ENCODE data around the gene MAP3K5. TPM values are rescaled to one million over a fixed set of nuclear protein-coding genes. Genes with fewer than 3 reads are reported as not detected.

MAP3K5 gene
- total and polyA plus RNA-seq, 4 experiments from 2014 or later = 7.3 to 31.7 (median 28.8) TPM

GRCh38 chr6:136599329-136600011 is 192.8 kb downstream of the MAP3K5 start:
- no peak overlapping the region for H3K27ac ChIP-seq (ENCODE audit: low read depth, low read length)
- ChIA-PET POLR2A (ENCODE audit: partially characterized antibody) (interaction anchor here (1.0 kb wide), 1 partner anchor 35 kb away, joined by 3 read pairs; no protein-coding TSS in a partner anchor), CTCF (ENCODE audit: partially characterized antibody) (interaction anchor here (1.9 kb wide), 1 partner anchor 45 kb away, joined by 6 read pairs; no protein-coding TSS in a partner anchor)
- H3K4me3 ChIP-seq (ENCODE audit: low read length in 2 of 2) = no peak overlapping the region
- H3K36me3 ChIP-seq (ENCODE audit: insufficient read depth, low read length) = peaks cover 14% of the 10 kb centered on the region
- H3K9me3 ChIP-seq (ENCODE audit: control insufficient read depth in 1 of 2, low read length in 2 of 2) = no peaks in the 10 kb centered on the region
- Mint-ChIP-seq H3K9me3 (no peaks in the 10 kb centered on the region), H3K4me1 (peaks cover 14 to 20% (median 15%) of the 10 kb centered on the region in 4 donors), H3K36me3 (peaks cover 49 to 50% of the 10 kb centered on the region in 2 donors), H3K27me3 (no peaks in the 10 kb centered on the region), H3K27ac (peak overlapping the region in 1 of 7 donors; percentile 68), H3K4me3 (no peak overlapping the region)
- intact Hi-C loops (cut with micrococcal nuclease) = loop anchor here (10.0 kb wide), 1 partner anchor 325 kb away; the partner anchor contains the start of gene SLC35D3
- no peaks in the 10 kb centered on the region for H3K27me3 ChIP-seq (ENCODE audit: insufficient read depth, low read length)
- DNase-seq = no peak
- H3K4me1 ChIP-seq (ENCODE audit: insufficient read depth, low read length) = peaks cover 10% of the 10 kb centered on the region

- Histone ChIP-seq H3K4me1 (ENCODE audit: insufficient read depth, low read length) (peaks cover 21% of the 10 kb centered on the region), H3K27me3 (ENCODE audit: insufficient read depth, low read length) (no peaks in the 10 kb centered on the region), H3K4me3 (ENCODE audit: low read length in 2 of 2) (no peak overlapping the region), H3K36me3 (ENCODE audit: insufficient read depth, low read length) (peaks cover 10% of the 10 kb centered on the region), H3K9me3 (ENCODE audit: control insufficient read depth in 1 of 2, low read length in 2 of 2) (no peaks in the 10 kb centered on the region), H3K27ac (ENCODE audit: low read depth, low read length) (no peak overlapping the region)
- Mint-ChIP-seq H3K36me3 (peaks cover 50 to 54% of the 10 kb centered on the region in 2 donors), H3K9me3 (no peaks in the 10 kb centered on the region), H3K4me1 (peaks cover 23 to 34% (median 27%) of the 10 kb centered on the region in 4 donors), H3K27me3 (no peaks in the 10 kb centered on the region), H3K27ac (peak overlapping the region in 2 of 7 donors; percentile 36 to 75), H3K4me3 (no peak overlapping the region)
- intact Hi-C loops (cut with micrococcal nuclease) = no loop called here
- no peak for DNase-seq
- ChIA-PET CTCF (ENCODE audit: partially characterized antibody) (interaction anchor here (1.7 kb wide), 1 partner anchor 9 kb away, joined by 7 read pairs; no protein-coding TSS in a partner anchor), POLR2A (ENCODE audit: partially characterized antibody) (no interaction called here)
These were observed 194.2 kb downstream of the MAP3K5 start for GRCh38 chr6:136598048-136598447.

- Mint-ChIP-seq H3K27ac (peak overlapping the region in 6 of 7 donors; percentile 1 to 86 (median 14)), H3K27me3 (no peaks in the 10 kb centered on the region), H3K4me1 (peaks cover 23 to 34% (median 27%) of the 10 kb centered on the region in 4 donors), H3K36me3 (peaks cover 63 to 73% of the 10 kb centered on the region in 2 donors), H3K4me3 (peak overlapping the region in 4 of 8 donors; percentile 6 to 79 (median 57)), H3K9me3 (no peaks in the 10 kb centered on the region)
- DNase-seq = no peak
- intact Hi-C loops (cut with micrococcal nuclease) = no loop called here
- ChIA-PET CTCF (ENCODE audit: partially characterized antibody) (interaction anchor here (1.1 kb wide), 1 partner anchor 198 kb away, joined by 5 read pairs; the partner anchor contains the start of gene MAP3K5), POLR2A (ENCODE audit: partially characterized antibody) (no interaction called here)
- H3K4me3 ChIP-seq (ENCODE audit: low read length in 2 of 2) = no peak overlapping the region
- H3K36me3 ChIP-seq (ENCODE audit: insufficient read depth, low read length) = peaks cover 33% of the 10 kb centered on the region
- H3K27me3 ChIP-seq (ENCODE audit: insufficient read depth, low read length) = no peaks in the 10 kb centered on the region
- H3K27ac ChIP-seq (ENCODE audit: low read depth, low read length) = peak overlapping the region; percentile 42
- H3K4me1 ChIP-seq (ENCODE audit: insufficient read depth, low read length) = peaks cover 21% of the 10 kb centered on the region
- H3K9me3 ChIP-seq (ENCODE audit: control insufficient read depth in 1 of 2, low read length in 2 of 2) = no peaks in the 10 kb centered on the region
These were observed 197.6 kb downstream of the MAP3K5 start for GRCh38 chr6:136594671-136595070.

GRCh38 chr6:136593748-136594490 is 198.4 kb downstream of the MAP3K5 start:
- Mint-ChIP-seq H3K9me3 (no peaks in the 10 kb centered on the region), H3K4me3 (peak overlapping the region in 7 of 8 donors; percentile 34 to 79 (median 54)), H3K36me3 (peaks cover 65 to 75% of the 10 kb centered on the region in 2 donors), H3K27ac (peak overlapping the region; percentile 44 to 86 (median 82)), H3K4me1 (peaks cover 23 to 34% (median 27%) of the 10 kb centered on the region in 4 donors), H3K27me3 (no peaks in the 10 kb centered on the region)
- Histone ChIP-seq H3K4me3 (ENCODE audit: low read length in 2 of 2) (no peak overlapping the region), H3K27ac (ENCODE audit: low read depth, low read length) (peak overlapping the region; percentile 42), H3K9me3 (ENCODE audit: control insufficient read depth in 1 of 2, low read length in 2 of 2) (no peaks in the 10 kb centered on the region), H3K36me3 (ENCODE audit: insufficient read depth, low read length) (peaks cover 38% of the 10 kb centered on the region), H3K4me1 (ENCODE audit: insufficient read depth, low read length) (peaks cover 21% of the 10 kb centered on the region), H3K27me3 (ENCODE audit: insufficient read depth, low read length) (no peaks in the 10 kb centered on the region)
- peak; percentile 33 to 69 (median 45) for DNase-seq
- intact Hi-C loops (cut with micrococcal nuclease) = no loop called here
- POLR2A ChIA-PET (ENCODE audit: partially characterized antibody) = interaction anchor here (0.6 to 1.2 kb wide), 2 partner anchors 198 to 236 kb away, joined by 6 to 10 read pairs; partner anchors contain the start of gene MAP3K5
- CTCF ChIA-PET (ENCODE audit: partially characterized antibody) = interaction anchor here (0.9 to 1.5 kb wide), 3 partner anchors 12 to 199 kb away, joined by 3 to 9 read pairs (median 5); partner anchors contain the start of gene MAP3K5

GRCh38 chr6:136592930-136593673 is 199.2 kb downstream of the MAP3K5 start:
- peak overlapping the region; percentile 42 for H3K27ac ChIP-seq (ENCODE audit: low read depth, low read length)
- no peaks in the 10 kb centered on the region for H3K27me3 Mint-ChIP-seq
- peaks cover 21% of the 10 kb centered on the region for H3K4me1 ChIP-seq (ENCODE audit: insufficient read depth, low read length)
- peaks cover 23 to 32% (median 26%) of the 10 kb centered on the region in 4 donors for H3K4me1 Mint-ChIP-seq
- no peak overlapping the region for H3K4me3 Mint-ChIP-seq
- H3K36me3 ChIP-seq (ENCODE audit: insufficient read depth, low read length) = peaks cover 42% of the 10 kb centered on the region
- H3K9me3 ChIP-seq (ENCODE audit: control insufficient read depth in 1 of 2, low read length in 2 of 2) = no peaks in the 10 kb centered on the region
- no peaks in the 10 kb centered on the region for H3K9me3 Mint-ChIP-seq
- ChIA-PET CTCF (ENCODE audit: partially characterized antibody) (interaction anchor here (1.1 to 1.5 kb wide), 2 partner anchors 51 to 199 kb away, joined by 5 to 9 read pairs; partner anchors contain the start of gene MAP3K5), POLR2A (ENCODE audit: partially characterized antibody) (interaction anchor here (0.6 to 1.2 kb wide), 2 partner anchors 199 to 237 kb away, joined by 6 to 10 read pairs; partner anchors contain the start of gene MAP3K5)
- H3K27ac Mint-ChIP-seq = peak overlapping the region; percentile 31 to 85 (median 76)
- intact Hi-C loops (cut with micrococcal nuclease) = no loop called here
- H3K27me3 ChIP-seq (ENCODE audit: insufficient read depth, low read length) = no peaks in the 10 kb centered on the region
- DNase-seq = no peak
- no peak overlapping the region for H3K4me3 ChIP-seq (ENCODE audit: low read length in 2 of 2)
- peaks cover 70 to 77% of the 10 kb centered on the region in 2 donors for H3K36me3 Mint-ChIP-seq

- no peak for DNase-seq
These were observed 200.7 kb downstream of the MAP3K5 start for GRCh38 chr6:136591617-136592016.

More at GRCh38 chr6:136591617-136592016, 200.7 kb downstream of the MAP3K5 start:
- peaks cover 22 to 30% (median 26%) of the 10 kb centered on the region in 4 donors for H3K4me1 Mint-ChIP-seq
- Histone ChIP-seq H3K4me1 (ENCODE audit: insufficient read depth, low read length) (peaks cover 21% of the 10 kb centered on the region), H3K27me3 (ENCODE audit: insufficient read depth, low read length) (no peaks in the 10 kb centered on the region), H3K27ac (ENCODE audit: low read depth, low read length) (no peak overlapping the region), H3K9me3 (ENCODE audit: control insufficient read depth in 1 of 2, low read length in 2 of 2) (no peaks in the 10 kb centered on the region), H3K36me3 (ENCODE audit: insufficient read depth, low read length) (peaks cover 42% of the 10 kb centered on the region), H3K4me3 (ENCODE audit: low read length in 2 of 2) (no peak overlapping the region)
- H3K27ac Mint-ChIP-seq = no peak overlapping the region
- no peaks in the 10 kb centered on the region for H3K27me3 Mint-ChIP-seq
- peaks cover 81 to 84% of the 10 kb centered on the region in 2 donors for H3K36me3 Mint-ChIP-seq
- ChIA-PET POLR2A (ENCODE audit: partially characterized antibody) (no interaction called here), CTCF (ENCODE audit: partially characterized antibody) (no interaction called here)
- H3K4me3 Mint-ChIP-seq = no peak overlapping the region
- no peaks in the 10 kb centered on the region for H3K9me3 Mint-ChIP-seq
- intact Hi-C loops (cut with micrococcal nuclease) = no loop called here
